ENCODE data around the gene SLC66A1. TPM values are rescaled to one million over a fixed set of nuclear protein-coding genes. Genes with fewer than 3 reads are reported as not detected.
"Not testable (repeated sequence)": the region's sequence is repeated elsewhere in the genome, so short reads cannot be mapped to it uniquely, and the experiment has no call there.

Gene SLC66A1, protein sequence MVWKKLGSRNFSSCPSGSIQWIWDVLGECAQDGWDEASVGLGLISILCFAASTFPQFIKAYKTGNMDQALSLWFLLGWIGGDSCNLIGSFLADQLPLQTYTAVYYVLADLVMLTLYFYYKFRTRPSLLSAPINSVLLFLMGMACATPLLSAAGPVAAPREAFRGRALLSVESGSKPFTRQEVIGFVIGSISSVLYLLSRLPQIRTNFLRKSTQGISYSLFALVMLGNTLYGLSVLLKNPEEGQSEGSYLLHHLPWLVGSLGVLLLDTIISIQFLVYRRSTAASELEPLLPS
- 10.8 TPM for total RNA-seq

GRCh38 chr1:19311931-19312781, at the start of gene SLC66A1, which contains the start of gene AKR7A2:
Gene SLC66A1, plus strand, starts transcription at chr1:19312326. Its CDS starts 5,352 bp downstream, at chr1:19317678.
Gene AKR7A2, minus strand, starts transcription at chr1:19312144. Its CDS starts 20 bp downstream, at chr1:19312124.
- intact Hi-C loops (cut with DNase I) = no loop called here

DNA sequence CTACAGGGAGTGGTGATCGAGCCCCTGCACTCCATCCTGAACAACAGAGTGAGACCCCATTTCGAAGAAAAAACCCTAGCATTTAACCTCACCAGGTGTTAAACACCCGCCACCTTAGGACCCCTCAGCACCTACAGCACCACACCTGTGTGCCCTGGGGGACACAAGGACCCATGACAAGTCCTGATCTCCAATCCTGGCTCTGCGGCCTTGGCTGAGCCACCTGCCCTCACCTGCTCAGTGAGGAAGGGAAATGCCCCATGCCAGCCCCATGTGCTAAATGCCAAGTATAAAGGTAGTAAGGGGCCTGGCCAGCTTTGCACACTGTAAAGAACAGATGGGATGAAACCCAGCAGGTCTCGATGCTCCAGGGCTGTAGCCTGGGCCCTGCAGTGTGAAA, 49.4 kb upstream of the SLC66A1 start:
- DNase-seq (ENCODE audit: low spot score) (no peak), ATAC-seq (no peak)
- intact Hi-C loops (cut with DNase I) = no loop called here

More at GRCh38 chr1:19311931-19312781, at the start of gene SLC66A1, which contains the start of gene AKR7A2:
- DNase-seq (ENCODE audit: low spot score) (peak; percentile 93), ATAC-seq (peak; percentile 97)

- intact Hi-C loops (cut with DNase I) = no loop called here
- no peak for DNase-seq (ENCODE audit: low spot score)
- no peak for ATAC-seq
Measured at GRCh38 chr1:19268445-19268844, 43.7 kb upstream of the SLC66A1 start.

DNA sequence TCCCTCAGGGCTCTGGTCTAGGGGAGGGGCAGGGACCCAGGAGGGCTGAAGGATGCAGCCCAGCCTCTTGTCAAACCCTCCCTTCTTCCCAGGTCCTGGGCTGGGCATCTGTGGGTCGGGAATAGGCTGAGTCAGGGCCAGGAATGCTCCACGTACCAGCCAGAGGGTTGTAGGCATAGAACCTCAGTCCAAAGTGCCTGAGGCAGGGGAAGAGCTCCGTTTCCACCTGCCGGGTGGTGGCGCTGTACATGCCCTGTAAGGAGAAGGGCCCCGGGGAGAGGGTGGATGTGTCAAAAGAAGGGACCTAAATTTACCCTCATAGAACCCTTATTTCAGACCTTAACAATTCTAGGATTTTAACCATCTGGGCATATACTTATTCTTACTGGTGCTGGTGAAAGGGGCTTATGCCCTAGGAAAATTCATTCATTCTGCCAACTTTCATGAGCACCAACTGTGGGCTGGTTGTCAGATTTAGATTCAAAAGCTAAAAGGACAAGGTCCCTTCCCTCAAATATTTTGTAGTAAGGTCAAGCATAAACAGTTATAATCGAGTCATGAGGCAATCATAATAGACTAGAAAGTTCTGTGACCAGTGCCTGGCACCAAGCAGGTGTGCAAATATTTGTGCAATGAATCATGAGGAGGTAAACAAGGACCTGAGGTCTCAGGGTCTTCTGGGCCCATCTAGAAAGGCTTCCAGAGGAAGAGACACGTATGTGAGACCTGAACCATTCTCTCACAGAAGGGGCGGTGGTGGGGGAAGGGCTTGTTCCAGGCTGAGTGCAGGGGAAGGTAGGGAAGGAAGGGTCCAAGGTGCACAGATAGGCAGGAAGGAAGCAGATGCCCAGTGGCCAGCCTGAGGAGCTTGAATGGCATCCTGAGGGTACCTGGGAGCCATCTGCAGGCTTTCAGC, 42.4 kb upstream of the SLC66A1 start:
- ATAC-seq; DNase-seq (ENCODE audit: low spot score); intact Hi-C loops (cut with DNase I): not testable (repeated sequence)

- intact Hi-C loops (cut with DNase I); ATAC-seq; DNase-seq (ENCODE audit: low spot score): not testable (repeated sequence)
Measured at GRCh38 chr1:19270343-19270730, 41.8 kb upstream of the SLC66A1 start.

DNA sequence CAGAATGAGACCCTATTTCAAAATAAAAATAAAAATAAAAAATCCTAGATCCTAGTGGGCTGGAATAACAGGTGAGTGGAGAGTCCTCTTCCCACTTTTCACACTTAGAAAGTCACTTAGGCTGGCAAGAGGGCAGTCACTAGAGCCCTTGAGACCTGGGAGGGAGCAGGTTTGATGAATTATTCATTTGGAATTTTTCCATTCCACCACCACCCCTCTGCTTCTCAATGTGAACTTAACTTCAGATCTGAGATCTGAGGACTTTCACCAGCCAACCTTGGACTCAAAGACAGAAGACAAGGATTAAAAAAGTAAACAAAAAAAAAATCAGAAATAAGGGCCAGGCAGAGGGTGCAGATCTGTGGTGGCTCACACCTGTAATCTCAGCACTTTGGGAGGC, 40.1 kb upstream of the SLC66A1 start:
- intact Hi-C loops (cut with DNase I) = no loop called here
- ATAC-seq (no peak), DNase-seq (ENCODE audit: low spot score) (no peak)

DNA sequence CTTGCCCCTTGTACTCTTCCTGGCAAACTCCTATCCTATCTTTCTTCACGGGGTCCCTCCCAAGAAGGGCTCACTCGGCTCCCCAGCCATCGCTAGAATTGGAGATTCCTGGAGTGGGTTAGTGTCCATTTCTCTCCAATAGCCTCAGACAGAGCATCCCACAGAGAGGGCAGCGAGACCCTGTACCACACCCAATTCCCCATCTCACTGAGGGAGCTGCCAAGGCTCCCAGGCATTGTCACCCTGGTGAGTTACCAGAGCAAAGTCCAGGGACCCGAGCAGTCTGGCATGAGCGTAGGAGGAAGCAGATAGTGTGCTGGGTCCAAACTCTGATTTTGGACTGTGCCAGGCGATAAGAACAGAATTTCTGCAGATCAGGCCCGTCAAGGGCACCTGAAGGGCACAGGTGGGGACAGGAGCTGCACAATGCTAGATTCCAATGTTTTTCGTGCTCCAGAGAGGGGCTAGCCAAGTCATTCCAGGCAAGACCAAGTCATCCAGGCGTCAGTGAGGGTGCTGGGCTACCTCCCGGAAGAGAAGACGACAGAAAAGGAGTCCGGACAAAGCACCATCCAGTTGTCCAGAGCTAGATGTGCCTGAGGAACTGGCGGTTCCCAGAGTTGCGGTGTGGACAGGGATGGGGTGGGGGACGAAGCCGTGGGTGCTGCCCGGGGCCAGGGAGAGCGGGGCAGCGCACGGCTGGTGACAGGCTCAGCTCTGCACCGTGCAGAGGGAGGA, 38.9 kb upstream of the SLC66A1 start:
- ATAC-seq (no peak), DNase-seq (ENCODE audit: low spot score) (peak; percentile 33)
- intact Hi-C loops (cut with DNase I) = no loop called here

DNA sequence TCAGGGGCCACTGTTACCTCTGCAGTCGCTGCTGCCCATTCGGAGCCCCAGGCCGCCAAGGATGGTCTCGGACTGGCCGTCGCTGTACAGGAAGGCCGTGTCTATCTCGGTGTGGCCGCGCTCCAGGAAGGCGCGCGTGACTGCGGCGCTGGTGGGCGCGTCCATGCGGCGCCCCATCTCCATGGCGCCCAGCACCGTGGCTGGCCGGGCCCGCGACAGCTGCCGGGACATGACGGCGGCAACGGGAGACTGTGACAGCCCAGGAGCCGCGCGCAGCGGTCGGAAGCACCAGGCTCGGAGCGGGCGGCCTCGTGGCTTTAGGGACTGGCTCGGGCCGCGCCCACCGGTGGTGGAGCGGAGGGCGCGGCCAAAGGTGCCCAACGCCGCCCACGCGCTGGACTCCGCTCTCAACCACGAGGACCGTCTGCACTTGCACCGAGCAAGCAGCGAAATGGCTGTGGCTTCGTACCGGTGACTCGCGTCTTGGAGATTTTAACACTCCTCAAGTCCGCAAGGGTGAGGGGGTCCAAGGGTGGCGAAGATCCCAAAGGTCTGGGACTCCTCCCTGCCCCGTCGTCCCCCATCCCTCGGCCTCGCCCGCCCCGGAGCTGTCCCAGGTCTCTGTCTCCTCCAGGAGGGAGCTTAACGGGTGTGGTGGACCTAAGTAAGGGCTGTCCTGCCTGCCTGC, 38.1 kb upstream of the SLC66A1 start:
- ATAC-seq; intact Hi-C loops (cut with DNase I): not testable (repeated sequence)
- DNase-seq (ENCODE audit: low spot score) = peak; percentile 45

DNA sequence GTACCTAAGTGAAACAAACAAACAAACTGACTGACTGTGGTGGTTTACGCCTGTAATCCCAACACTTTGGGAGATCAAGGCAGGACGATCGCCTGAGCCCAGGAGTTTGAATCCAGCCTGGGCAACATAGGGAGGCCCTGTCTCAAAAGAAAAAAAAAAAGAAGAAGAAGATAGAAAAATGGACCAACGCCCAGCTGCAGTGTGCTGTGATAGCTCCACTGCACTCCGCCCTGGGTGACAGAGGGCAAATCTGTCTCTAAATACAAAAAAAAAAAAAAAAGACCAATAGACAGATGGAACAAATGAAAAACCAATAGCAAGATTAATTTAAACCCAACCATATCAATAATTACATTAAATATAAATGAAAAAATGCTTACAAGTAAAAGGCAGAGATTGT, 37.5 kb upstream of the SLC66A1 start:
- intact Hi-C loops (cut with DNase I) = no loop called here
- ATAC-seq = no peak
- DNase-seq (ENCODE audit: low spot score) = no peak

DNA sequence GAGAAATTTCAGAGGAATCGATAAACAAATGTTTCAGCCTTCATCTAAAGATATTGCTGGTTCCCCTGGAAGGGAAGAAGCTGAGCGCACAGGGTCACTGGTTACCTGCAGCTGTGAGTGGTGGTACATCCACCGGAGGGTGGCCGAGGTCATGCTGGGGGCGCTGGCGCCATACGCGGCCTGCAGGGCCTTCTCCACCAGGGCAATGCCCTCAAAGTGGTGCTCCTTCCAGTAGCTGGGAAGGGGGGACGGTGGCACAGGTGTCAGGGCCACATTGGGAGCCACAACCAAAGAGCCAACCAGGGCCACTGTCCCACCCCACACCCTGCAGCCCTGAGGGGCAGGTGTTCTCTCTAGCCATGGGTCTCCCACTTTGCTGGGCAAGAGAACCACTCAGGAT, 28.2 kb upstream of the SLC66A1 start:
- intact Hi-C loops (cut with DNase I) = no loop called here
- DNase-seq (ENCODE audit: low spot score) = no peak
- no peak for ATAC-seq

DNA sequence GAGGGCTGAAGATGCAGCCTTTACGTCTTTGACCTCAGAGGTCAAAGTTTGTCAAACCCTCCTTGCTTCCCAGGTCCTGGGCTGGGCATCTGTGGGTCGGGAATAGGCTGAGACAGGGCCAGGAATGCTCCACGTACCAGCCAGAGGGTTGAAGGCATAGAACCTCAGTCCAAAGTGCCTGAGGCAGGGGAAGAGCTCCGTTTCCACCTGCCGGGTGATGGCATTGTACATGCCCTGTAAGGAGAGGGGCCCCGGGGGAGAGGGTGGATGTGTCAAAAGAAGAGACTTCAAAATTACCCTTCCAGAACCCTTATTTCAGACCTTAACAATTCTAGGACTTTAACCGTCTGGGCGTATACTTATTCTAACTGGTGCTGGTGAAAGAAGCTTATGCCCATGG, 27.2 kb upstream of the SLC66A1 start:
- ATAC-seq (no peak), DNase-seq (ENCODE audit: low spot score) (no peak)
- intact Hi-C loops (cut with DNase I) = no loop called here

- ATAC-seq; intact Hi-C loops (cut with DNase I); DNase-seq (ENCODE audit: low spot score): not testable (repeated sequence)
Measured at GRCh38 chr1:19285366-19285765, 26.8 kb upstream of the SLC66A1 start.

DNA sequence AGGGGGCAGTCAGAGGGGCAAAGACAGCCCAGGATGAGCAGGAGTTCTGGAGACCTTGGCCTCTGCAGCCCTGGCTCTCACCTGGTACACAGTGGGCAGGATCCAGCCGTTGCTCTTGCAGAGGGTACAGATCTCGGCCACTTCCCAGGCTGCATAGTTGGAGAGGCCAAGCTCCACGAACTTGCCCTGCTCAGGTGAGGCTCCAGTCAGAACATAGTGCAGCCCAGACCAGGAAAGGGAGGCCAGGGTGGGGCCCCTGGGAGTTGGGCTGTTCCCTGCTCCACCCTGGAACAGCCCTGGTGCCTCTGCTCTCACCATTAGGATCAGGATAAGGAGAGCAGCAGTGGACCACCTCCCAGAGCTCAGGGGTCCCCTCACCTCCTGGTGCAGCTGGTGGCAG, 26.3 kb upstream of the SLC66A1 start:
- ATAC-seq; intact Hi-C loops (cut with DNase I); DNase-seq (ENCODE audit: low spot score): not testable (repeated sequence)

- DNase-seq (ENCODE audit: low spot score) = no peak
- intact Hi-C loops (cut with DNase I) = no loop called here
- ATAC-seq = no peak
Measured at GRCh38 chr1:19287436-19288185, 24.5 kb upstream of the SLC66A1 start.

- peak; percentile 62 for ATAC-seq
- intact Hi-C loops (cut with DNase I); DNase-seq (ENCODE audit: low spot score): not testable (repeated sequence)
Measured at GRCh38 chr1:19288324-19289241, 23.5 kb upstream of the SLC66A1 start, which contains the start of gene AKR7A3. Gene AKR7A3, minus strand, starts transcription at chr1:19288770. Its CDS starts 61 bp downstream, at chr1:19288709.

DNA sequence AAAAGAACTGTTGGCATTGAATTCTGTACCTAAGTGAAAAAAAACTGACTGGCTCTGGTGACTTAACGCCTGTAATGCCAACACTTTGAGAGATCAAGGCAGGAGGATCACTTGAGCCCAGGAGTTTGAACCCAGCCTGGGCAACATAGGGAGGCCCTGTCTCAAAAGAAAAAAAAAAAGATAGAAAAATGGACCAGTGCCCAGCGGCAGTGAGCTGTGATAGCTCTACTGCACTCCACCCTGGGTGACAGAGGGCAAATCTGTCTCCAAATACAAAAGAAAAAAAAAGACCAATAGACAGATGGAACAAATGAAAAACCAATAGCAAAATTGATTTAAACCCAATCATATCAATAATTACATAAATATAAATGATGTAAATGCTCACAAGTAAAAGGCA, 22.9 kb upstream of the SLC66A1 start:
- DNase-seq (ENCODE audit: low spot score) = no peak
- no peak for ATAC-seq
- intact Hi-C loops (cut with DNase I) = no loop called here
